SK-N-SH treated with all-trans-retinoic acid at 6 μM for 48 hours (cell line): ENCODE data around the gene CMBL.

Experiments
- BACH2 ChIP-seq: fragments of 250-450 bp; sonication (Bioruptor Pico); IDR thresholded peaks from 2 replicates; pipeline ENCODE4 v1.9.0; 2021; ENCODE audit warnings: mild to moderate bottlenecking, borderline replicate concordance
- CSDC2 ChIP-seq: fragments of 250-450 bp; sonication (Bioruptor Pico); IDR thresholded peaks from 2 replicates; pipeline ENCODE4 v1.5.0; 2020; ENCODE audit warnings: mild to moderate bottlenecking, moderate library complexity
- ISL1 ChIP-seq: fragments of 250-450 bp; sonication (Bioruptor Pico); IDR thresholded peaks from 2 replicates; pipeline ENCODE4 v2.1.2; 2022; ENCODE audit warnings: mild to moderate bottlenecking, moderate library complexity
- PPARA ChIP-seq: fragments of 250-450 bp; sonication (Bioruptor Pico); IDR thresholded peaks from 2 replicates; pipeline ENCODE4 v1.5.0; 2020; ENCODE audit warnings: mild to moderate bottlenecking, borderline replicate concordance
- RARB ChIP-seq: fragments of 250-450 bp; sonication (Bioruptor Pico); IDR thresholded peaks from 2 replicates; pipeline ENCODE4 v1.8.0; 2021; ENCODE audit warnings: mild to moderate bottlenecking, moderate library complexity
- TCF4 ChIP-seq: fragments of 250-450 bp; sonication (Bioruptor Pico); IDR thresholded peaks from 2 replicates; pipeline ENCODE4 v1.8.0; 2021; ENCODE audit warnings: mild to moderate bottlenecking, moderate library complexity, borderline replicate concordance
- ZNF565 ChIP-seq: fragments of 450-650 bp; formaldehyde crosslinking; conservative IDR thresholded peaks from 2 replicates; pipeline ENCODE4 v1.5.0; 2020; ENCODE audit warnings: low read depth, mild to moderate bottlenecking, moderate library complexity
- ZNF70 ChIP-seq: fragments of 450-650 bp; formaldehyde crosslinking; IDR thresholded peaks from 2 replicates; pipeline ENCODE4 v1.5.0; 2020; ENCODE audit warnings: mild to moderate bottlenecking, moderate library complexity
- ZNF8 ChIP-seq: fragments of 450-650 bp; formaldehyde crosslinking; IDR thresholded peaks from 2 replicates; pipeline ENCODE4 v1.5.0; 2020; ENCODE audit warnings: mild to moderate bottlenecking, moderate library complexity
- TF ChIP-seq, protein P1 (sequence below): fragments of 250-450 bp; sonication (Bioruptor Pico); IDR thresholded peaks from 2 replicates; pipeline ENCODE4 v1.8.0; 2021; ENCODE audit warnings: low read depth, mild to moderate bottlenecking, moderate library complexity, borderline replicate concordance
- TF ChIP-seq, protein P2 (sequence below): fragments of 250-450 bp; sonication (Bioruptor Pico); IDR thresholded peaks from 2 replicates; pipeline ENCODE4 v1.8.0; 2020; ENCODE audit warnings: mild to moderate bottlenecking, moderate library complexity, borderline replicate concordance
- TF ChIP-seq, protein P3 (sequence below): fragments of 250-450 bp; sonication (Bioruptor Pico); IDR thresholded peaks from 2 replicates; pipeline ENCODE4 v1.5.1; 2020; ENCODE audit warnings: low read depth, mild to moderate bottlenecking, moderate library complexity
- TF ChIP-seq, protein P4 (sequence below): fragments of 250-450 bp; sonication (Bioruptor Pico); IDR thresholded peaks from 2 replicates; pipeline ENCODE4 v1.5.1; 2021; ENCODE audit warnings: mild to moderate bottlenecking, moderate library complexity

DNA sequence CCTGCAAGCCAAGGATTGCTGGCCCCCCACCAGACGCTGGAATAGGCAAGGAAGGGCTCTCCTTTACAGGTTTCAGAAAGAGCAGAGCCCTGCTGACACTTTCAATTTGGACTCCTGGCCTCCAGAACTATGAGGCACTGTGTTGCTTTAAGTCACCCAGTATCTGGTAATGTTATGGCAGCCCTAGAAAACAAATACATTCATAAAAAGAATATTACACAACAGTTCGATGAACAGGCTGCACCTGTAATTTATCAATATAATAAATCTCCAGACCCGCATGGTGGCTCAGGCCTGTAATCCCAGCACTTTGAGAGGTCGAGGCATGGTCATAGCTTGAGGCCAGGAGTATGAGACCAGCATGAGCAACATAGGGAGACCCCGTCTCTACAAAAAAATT, 7.5 kb downstream of the CMBL start:
- TF ChIP-seq, protein P1, sequence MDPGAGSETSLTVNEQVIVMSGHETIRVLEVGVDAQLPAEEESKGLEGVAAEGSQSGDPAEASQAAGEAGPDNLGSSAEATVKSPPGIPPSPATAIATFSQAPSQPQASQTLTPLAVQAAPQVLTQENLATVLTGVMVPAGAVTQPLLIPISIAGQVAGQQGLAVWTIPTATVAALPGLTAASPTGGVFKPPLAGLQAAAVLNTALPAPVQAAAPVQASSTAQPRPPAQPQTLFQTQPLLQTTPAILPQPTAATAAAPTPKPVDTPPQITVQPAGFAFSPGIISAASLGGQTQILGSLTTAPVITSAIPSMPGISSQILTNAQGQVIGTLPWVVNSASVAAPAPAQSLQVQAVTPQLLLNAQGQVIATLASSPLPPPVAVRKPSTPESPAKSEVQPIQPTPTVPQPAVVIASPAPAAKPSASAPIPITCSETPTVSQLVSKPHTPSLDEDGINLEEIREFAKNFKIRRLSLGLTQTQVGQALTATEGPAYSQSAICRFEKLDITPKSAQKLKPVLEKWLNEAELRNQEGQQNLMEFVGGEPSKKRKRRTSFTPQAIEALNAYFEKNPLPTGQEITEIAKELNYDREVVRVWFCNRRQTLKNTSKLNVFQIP (CRISPR knock-in tag), result no peak
- no peak for TF ChIP-seq CSDC2 (CRISPR knock-in tag)
- TF ChIP-seq, protein P2, sequence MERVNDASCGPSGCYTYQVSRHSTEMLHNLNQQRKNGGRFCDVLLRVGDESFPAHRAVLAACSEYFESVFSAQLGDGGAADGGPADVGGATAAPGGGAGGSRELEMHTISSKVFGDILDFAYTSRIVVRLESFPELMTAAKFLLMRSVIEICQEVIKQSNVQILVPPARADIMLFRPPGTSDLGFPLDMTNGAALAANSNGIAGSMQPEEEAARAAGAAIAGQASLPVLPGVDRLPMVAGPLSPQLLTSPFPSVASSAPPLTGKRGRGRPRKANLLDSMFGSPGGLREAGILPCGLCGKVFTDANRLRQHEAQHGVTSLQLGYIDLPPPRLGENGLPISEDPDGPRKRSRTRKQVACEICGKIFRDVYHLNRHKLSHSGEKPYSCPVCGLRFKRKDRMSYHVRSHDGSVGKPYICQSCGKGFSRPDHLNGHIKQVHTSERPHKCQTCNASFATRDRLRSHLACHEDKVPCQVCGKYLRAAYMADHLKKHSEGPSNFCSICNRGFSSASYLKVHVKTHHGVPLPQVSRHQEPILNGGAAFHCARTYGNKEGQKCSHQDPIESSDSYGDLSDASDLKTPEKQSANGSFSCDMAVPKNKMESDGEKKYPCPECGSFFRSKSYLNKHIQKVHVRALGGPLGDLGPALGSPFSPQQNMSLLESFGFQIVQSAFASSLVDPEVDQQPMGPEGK, result no peak
- TF ChIP-seq ZNF8, result no peak
- no peak for TF ChIP-seq ISL1 (CRISPR knock-in tag)
- no peak for TF ChIP-seq ZNF70 (CRISPR knock-in tag)
- TF ChIP-seq RARB (CRISPR knock-in tag), result no peak
- no peak for TF ChIP-seq ZNF565 (CRISPR knock-in tag)
- TF ChIP-seq, protein P3, sequence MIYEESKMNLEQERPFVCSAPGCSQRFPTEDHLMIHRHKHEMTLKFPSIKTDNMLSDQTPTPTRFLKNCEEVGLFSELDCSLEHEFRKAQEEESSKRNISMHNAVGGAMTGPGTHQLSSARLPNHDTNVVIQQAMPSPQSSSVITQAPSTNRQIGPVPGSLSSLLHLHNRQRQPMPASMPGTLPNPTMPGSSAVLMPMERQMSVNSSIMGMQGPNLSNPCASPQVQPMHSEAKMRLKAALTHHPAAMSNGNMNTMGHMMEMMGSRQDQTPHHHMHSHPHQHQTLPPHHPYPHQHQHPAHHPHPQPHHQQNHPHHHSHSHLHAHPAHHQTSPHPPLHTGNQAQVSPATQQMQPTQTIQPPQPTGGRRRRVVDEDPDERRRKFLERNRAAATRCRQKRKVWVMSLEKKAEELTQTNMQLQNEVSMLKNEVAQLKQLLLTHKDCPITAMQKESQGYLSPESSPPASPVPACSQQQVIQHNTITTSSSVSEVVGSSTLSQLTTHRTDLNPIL (CRISPR knock-in tag), result no peak
- TF ChIP-seq BACH2, result no peak
- no peak for TF ChIP-seq TCF4 (CRISPR knock-in tag)
- TF ChIP-seq PPARA (CRISPR knock-in tag), result no peak
- TF ChIP-seq, protein P4, sequence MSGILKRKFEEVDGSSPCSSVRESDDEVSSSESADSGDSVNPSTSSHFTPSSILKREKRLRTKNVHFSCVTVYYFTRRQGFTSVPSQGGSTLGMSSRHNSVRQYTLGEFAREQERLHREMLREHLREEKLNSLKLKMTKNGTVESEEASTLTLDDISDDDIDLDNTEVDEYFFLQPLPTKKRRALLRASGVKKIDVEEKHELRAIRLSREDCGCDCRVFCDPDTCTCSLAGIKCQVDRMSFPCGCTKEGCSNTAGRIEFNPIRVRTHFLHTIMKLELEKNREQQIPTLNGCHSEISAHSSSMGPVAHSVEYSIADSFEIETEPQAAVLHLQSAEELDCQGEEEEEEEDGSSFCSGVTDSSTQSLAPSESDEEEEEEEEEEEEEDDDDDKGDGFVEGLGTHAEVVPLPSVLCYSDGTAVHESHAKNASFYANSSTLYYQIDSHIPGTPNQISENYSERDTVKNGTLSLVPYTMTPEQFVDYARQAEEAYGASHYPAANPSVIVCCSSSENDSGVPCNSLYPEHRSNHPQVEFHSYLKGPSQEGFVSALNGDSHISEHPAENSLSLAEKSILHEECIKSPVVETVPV (CRISPR knock-in tag), result no peak
